WI38 (cell line): ENCODE measurements around the gene DCLK1.

ENCODE experiments used
- H3K4me3 ChIP-seq: 2 replicates; pipeline ENCODE4 v1.5.1; 2011; ENCODE audit warnings: low read depth, mild to moderate bottlenecking, control low read depth, low read length
- TF ChIP-seq, protein P1 (sequence below): IDR thresholded peaks from 2 replicates; pipeline ENCODE4 v1.5.1; 2012; ENCODE audit warnings: low read depth, mild to moderate bottlenecking, control low read depth, low read length

The DCLK1 gene

DNA sequence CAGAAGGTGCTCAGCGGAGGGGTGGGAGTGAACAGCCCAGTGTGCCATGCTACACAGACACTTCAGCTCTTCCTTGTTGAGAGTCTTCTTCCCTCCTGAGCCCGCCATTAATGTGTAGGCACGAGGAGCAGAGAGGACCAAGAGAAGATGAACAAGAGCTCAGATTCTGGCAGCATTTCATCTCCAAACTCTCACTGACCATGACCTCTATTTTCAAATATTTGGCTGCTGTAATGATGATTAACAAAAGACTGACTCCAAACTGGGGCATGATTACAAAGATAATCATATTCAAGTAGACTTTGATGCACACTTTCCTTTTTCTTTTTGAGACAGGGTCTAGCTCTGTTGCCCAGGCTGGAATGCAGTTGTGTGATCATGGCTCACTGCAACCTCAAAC is 236.5 kb downstream of the DCLK1 start:
- TF ChIP-seq, protein P1, sequence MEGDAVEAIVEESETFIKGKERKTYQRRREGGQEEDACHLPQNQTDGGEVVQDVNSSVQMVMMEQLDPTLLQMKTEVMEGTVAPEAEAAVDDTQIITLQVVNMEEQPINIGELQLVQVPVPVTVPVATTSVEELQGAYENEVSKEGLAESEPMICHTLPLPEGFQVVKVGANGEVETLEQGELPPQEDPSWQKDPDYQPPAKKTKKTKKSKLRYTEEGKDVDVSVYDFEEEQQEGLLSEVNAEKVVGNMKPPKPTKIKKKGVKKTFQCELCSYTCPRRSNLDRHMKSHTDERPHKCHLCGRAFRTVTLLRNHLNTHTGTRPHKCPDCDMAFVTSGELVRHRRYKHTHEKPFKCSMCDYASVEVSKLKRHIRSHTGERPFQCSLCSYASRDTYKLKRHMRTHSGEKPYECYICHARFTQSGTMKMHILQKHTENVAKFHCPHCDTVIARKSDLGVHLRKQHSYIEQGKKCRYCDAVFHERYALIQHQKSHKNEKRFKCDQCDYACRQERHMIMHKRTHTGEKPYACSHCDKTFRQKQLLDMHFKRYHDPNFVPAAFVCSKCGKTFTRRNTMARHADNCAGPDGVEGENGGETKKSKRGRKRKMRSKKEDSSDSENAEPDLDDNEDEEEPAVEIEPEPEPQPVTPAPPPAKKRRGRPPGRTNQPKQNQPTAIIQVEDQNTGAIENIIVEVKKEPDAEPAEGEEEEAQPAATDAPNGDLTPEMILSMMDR: no peak
- no peak overlapping the region for H3K4me3 ChIP-seq

DNA sequence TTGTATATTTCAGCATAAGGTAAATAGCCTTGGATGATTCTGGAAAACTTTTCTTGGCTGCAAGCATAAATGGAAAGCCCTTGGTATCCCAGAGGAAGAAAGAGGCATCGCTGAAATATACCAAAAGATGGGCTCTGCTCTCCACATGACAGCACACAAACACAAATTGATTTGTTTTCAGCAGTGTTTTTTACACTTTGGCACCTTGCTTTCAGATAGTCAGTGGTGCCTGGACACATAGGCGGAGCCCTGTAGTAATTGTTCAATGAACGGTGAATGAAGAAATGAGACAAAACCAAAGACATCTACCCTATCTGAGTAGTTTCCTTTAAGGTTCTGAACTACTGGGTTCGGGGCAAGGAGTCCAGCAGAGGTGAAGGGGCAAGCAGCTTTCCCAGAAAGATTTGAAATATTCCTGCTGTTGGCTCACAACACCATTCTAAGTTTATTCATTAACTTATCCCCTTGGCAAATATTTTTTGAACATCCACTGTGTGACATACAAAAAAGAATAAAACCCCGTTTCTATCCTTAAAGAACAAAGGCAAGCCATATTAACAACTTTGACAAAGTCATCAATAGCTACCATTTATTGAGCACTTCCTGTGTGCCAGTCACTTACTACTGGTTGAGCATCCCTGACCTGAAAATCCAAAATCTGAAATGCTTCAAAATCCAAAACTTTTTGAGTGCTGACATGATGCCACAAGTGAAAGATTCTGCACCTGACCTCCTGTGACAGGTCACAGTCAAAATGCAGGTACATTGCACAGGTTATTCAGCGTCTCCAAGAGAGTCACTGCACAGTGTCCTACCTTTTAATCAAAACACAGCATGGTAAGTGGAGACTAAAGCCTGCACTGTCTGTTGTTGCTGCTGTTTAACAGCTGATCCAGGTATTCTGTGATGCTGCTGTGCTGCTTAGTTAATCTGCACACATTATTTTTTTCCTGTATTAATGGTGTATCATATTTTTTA is 238.1 kb downstream of the DCLK1 start:
- TF ChIP-seq, protein P1: no peak
- H3K4me3 ChIP-seq: no peak overlapping the region

DNA sequence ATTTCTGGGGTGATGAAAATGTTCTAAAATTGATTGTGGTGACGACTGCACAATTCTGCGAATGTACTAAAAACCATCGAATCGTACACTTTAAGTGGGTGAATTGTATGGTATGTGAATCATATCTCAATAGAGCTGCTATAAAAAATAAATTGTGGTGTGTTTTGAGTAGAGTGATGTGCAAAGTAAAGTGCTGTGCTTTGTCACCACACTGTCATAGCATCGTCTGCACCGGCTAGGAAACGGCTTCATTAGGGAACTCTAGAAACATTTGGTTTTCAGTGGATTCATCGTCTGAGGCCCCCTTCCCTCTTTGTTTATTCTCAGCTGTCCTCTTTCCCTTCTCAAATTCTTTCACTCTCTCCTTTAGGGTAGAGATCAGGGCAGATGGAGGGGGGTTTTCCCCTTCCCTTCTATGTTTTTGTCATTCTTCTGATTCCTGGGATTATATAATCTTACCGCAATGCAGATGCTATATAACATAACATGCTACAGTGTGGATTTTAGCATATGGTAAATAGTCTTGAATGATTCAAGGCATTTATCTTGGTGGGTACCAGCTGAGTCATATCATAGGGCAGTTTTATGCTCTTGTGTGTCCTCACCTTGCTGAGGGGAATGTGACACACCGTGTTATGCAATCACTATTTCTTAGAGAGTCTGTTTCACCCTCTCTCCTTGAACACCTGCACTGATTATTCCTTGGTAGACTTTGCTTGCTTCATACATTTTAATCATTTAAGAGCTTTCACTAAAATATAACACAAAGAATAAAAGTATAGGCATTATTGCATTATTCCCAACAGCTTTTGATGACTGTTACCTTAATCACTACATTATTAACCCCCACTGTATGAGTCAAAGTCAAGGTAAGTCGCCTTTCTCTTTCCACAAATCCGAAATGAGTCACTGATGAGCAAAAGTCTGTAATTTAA is 239.4 kb downstream of the DCLK1 start:
- TF ChIP-seq, protein P1: no peak
- no peak overlapping the region for H3K4me3 ChIP-seq

DNA sequence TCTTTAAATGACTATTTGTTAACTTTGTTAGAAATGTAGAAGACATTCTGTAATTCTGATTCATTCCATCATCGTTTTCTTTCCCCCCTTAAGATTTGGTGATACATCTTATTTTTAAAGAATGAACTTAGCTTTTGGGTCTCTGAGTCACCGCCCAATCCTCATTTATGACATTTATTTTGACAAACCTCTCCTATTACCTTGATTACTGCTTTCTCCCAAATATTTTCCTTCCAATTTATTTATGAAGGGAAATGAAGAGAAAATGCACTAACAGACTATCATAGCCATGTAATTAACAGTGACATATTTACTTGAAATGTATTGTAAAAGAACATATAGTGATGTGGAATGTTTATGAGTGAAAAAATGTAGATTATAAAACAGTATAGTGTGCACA is 241.6 kb downstream of the DCLK1 start:
- TF ChIP-seq, protein P1: no peak
- H3K4me3 ChIP-seq: no peak overlapping the region

DNA sequence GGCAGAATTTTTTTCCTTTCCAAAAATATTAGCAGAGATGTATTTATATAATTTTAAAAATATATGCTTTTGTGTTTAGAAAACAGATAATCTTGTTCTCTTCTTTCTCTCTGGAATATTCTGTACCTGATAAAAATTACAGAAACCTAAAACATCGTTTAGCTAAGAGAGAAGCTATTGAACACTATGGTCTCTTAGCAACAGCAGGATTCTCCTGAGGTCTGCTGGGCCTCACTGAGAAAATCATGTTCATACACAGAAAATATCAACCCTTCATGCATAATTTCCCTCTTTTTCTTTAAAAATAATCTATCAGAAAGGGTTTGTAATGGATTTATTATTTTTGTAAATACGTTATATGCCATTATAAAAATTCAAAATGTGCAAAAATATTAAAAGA is 242.2 kb downstream of the DCLK1 start:
- TF ChIP-seq, protein P1: no peak
- no peak overlapping the region for H3K4me3 ChIP-seq

DNA sequence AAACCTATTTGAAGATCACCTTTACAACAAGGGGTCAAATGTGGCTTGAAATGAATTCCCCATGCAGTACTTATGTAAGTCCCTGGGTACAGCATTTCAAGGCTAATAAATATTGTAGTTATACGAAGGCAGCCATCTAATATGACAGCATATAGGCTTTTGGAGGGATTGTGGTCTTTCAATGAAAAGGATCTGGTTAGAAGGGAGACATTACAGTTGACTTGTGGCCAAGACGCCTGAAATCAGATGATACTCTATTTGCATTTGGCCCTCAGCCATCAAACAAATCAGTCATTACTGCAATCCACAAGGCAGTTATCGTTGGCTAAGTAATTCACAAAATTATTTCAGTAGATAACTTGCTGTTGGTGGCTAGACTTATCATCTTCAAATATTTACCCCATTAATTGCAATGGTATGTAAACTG is 242.7 kb downstream of the DCLK1 start:
- H3K4me3 ChIP-seq: no peak overlapping the region

More for the DNA sequence above, 242.7 kb downstream of the DCLK1 start:
- TF ChIP-seq, protein P1: no peak
